ENCODE measurements around the gene MVB12B.
"Not testable (repeated sequence)": the region's sequence is repeated elsewhere in the genome, so short reads cannot be mapped to it uniquely, and the experiment has no call there.

Gene MVB12B

GRCh38 chr9:126527109-126527825 lies 200.6 kb downstream of the MVB12B start:
- no peak for DNase-seq (ENCODE audit: low read depth in 3 of 3, low spot score in 1 of 3)

DNA sequence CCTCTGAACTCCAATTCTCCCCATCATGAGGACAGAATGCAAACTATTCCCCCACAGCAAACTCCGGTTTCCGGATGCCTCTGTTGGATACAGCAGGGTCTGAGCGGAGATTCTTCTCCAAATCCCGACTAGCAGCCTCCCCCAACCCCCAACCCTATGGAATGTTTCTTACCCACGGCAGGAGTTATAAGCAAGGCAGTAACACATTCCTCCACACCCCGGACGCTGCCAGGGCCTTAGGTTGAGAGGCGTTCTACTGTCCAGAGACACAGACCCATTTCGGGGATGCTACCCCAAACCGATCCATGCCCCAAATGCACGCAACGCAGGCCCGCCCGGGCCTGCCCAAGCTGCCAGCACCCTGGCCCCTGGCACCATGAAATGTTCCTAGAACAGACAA lies 201.5 kb downstream of the MVB12B start:
- no peak for DNase-seq (ENCODE audit: low read depth in 3 of 3, low spot score in 1 of 3)

- no peak for DNase-seq (ENCODE audit: low read depth in 3 of 3, low spot score in 1 of 3)
These were observed 202.3 kb downstream of the MVB12B start for GRCh38 chr9:126528915-126529314.

DNA sequence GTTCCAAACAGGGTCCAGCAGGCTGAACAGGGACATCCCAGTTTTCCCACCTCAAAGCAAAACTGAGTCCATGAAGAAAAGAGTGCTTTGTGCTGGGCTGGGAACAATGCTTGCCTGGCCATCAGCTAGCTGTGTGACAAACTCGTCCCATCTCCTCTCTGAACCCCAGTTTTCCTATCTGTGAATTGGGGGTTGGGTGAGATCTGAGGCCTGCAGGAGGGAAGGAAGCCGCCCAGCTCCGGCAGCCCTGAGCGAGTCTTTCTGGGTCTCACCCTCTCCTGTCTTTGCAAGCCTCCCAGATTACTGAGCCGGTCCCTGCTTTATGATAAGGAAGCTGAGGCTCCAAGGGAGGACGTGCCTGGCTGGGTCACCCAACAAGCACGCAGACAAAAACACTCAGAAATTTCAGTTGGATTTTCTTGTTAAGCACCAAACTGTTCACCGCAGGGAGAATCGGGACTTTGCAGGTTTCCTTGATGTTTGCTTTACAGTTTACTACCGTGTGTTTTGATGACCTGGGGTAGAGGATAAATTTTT lies 204.5 kb downstream of the MVB12B start:
- no peak for DNase-seq (ENCODE audit: low read depth in 3 of 3, low spot score in 1 of 3)

- no peak for DNase-seq (ENCODE audit: low read depth in 3 of 3, low spot score in 1 of 3)
These were observed 205.0 kb downstream of the MVB12B start for GRCh38 chr9:126531591-126531990.

DNA sequence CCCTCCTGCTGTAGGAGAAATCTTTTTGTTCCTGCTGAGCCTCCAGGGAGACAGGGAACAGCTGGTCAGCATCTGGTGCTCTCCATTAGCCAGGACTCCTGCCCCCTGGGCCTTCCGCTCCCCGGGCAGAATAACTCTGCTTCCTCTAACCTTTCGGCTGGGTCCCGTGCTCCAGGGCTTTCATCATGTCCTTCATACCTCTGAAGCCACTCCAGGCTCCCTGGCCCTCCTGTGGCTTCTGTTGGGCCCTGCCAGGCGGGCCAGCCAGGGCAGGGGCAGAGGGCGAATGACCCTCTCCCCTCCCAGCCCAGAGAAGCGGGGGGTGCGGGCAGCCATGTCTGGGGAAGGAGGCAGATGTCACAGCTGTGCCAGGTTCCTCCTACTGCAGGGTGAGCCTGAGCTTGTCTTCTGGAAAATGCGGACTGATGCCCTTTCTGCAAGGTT lies 205.4 kb downstream of the MVB12B start:
- no peak for DNase-seq (ENCODE audit: low read depth in 3 of 3, low spot score in 1 of 3)

- no peak for DNase-seq (ENCODE audit: low read depth in 3 of 3, low spot score in 1 of 3)
These were observed 205.9 kb downstream of the MVB12B start for GRCh38 chr9:126532489-126532888.

GRCh38 chr9:126532951-126533925 lies 206.6 kb downstream of the MVB12B start:
- no peak for DNase-seq (ENCODE audit: low read depth in 3 of 3, low spot score in 1 of 3)

DNA sequence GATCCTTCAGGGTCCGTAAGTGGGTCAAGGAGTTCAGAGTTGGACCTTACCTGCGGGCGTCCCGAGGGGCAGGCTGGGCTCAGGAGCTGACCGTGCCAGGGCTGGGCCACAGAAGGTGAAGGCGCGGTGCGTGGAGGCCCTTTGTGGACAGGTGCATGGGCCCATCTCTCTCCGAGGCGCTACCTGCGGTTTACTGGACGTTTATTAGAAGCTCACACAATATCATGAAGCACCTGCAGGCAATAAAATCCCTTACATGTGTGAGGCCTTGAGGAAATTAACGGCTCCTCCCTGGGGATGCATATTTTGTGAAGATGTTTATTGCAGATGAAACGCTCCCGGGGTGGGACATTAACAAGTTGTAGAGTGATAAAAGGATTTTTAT lies 207.3 kb downstream of the MVB12B start:
- no peak for DNase-seq (ENCODE audit: low read depth in 3 of 3, low spot score in 1 of 3)

DNA sequence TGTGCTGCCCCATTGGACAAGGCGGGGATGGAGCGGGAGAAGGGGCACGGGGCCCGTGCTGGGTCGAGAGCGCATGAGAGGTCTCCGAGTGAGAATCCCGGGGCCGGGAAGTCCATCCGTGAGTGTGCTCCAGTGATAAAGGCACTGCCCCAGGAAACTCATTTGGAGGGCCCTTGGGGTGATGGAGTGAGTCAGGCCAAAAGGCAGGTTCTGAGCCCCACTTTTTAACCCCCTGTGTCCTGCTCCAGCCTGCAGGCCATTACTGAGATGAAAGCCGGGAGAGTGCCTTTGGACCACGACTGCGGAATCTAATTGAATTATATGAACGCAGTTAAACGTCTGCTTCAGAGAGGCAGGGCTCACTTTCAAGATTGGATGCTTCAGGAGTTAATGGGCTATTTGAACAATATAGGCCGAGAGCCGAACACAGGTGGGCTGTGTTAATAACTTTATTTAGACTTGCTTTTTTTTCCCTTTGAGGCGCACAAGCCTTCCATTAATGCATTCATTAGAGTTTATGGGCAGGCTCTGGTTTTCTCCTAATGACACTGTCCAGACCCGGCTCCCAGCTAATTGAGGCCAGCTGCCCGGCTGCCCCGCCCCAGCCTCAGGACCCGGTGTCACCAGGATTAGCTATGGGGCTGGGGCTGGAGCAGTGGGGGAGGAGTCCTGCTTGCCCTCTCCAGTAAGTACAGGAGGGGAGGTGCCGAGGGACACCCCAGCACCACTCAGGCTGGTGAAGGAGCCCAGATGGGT lies 208.0 kb downstream of the MVB12B start:
- no peak for DNase-seq (ENCODE audit: low read depth in 3 of 3, low spot score in 1 of 3)

GRCh38 chr9:126536131-126536530 lies 209.5 kb downstream of the MVB12B start:
- no peak for DNase-seq (ENCODE audit: low read depth in 3 of 3, low spot score in 1 of 3)

GRCh38 chr9:126536841-126537465 lies 210.3 kb downstream of the MVB12B start:
- DNase-seq (ENCODE audit: low read depth in 3 of 3, low spot score in 1 of 3): no peak

GRCh38 chr9:126538550-126538949 lies 211.9 kb downstream of the MVB12B start:
- DNase-seq (ENCODE audit: low read depth in 3 of 3, low spot score in 1 of 3): no peak

DNA sequence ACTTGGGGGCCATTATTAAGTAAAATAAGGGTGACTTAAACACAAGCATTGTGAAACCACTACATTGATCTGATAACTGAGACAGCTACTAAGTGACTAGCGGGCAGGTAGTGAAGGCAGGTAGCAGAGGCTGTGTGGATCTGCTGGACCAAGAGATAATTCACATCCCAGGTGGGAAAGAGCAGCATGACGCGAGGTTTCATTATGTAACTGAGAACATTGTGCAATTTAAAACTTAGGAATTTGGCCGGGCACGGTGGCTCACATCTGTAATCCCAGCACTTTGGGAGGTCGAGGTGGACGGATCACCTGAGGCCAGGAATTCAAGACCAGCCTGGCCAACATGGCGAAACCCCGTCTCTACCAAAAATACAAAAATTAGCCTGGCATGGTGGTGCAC lies 213.8 kb downstream of the MVB12B start:
- DNase-seq (ENCODE audit: low read depth in 3 of 3, low spot score in 1 of 3): not testable (repeated sequence)

- DNase-seq (ENCODE audit: low read depth in 3 of 3, low spot score in 1 of 3): no peak
These were observed 216.9 kb downstream of the MVB12B start for GRCh38 chr9:126543490-126543889.

GRCh38 chr9:126545106-126545505 lies 218.5 kb downstream of the MVB12B start:
- no peak for DNase-seq (ENCODE audit: low read depth in 3 of 3, low spot score in 1 of 3)

GRCh38 chr9:126546036-126546435 lies 219.4 kb downstream of the MVB12B start:
- no peak for DNase-seq (ENCODE audit: low read depth in 3 of 3, low spot score in 1 of 3)

DNA sequence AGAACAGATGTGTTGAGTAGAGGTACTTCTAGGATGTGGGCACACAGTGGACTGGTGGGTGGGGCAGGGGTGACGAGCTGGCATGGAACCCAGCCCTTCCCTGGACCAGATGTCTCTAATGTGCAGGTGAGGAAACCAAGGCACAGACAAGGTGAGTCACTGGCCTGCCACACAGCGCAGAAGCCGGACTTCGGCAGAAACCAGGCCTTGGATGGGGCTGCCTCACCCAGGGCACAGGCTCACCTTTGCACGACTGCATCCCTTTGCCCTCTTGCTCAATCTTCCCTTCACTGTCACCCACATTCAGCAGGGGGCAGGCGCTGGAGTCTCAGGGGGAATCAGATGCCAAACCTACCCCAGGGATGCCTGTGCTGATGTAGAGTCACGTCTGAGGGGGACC lies 221.7 kb downstream of the MVB12B start:
- no peak for DNase-seq (ENCODE audit: low read depth in 3 of 3, low spot score in 1 of 3)

GRCh38 chr9:126549246-126550006 lies 222.8 kb downstream of the MVB12B start:
- no peak for DNase-seq (ENCODE audit: low read depth in 3 of 3, low spot score in 1 of 3)

DNA sequence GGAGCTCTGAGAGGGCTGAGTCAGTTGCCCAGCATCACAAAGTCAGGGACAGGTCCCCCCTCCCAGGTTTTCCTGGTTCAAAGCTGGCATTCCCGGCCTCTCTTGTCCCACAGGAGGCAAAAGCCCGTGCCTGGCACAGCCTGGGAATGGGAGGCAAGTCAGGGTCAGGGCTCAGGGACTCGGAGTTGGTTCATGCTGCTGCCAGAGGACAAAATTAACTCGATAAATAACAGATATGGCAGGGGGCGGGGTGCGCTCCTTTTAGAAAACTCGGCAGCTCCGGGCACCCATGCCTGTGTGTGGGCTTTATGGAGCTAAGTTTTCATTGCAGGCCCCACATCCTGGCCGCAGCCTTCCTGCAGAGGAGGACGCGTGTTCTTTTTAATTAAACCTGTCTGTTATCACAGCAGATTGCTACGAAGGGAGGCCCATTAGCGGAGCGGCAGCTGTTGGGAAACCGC lies 224.3 kb downstream of the MVB12B start:
- DNase-seq (ENCODE audit: low read depth in 3 of 3, low spot score in 1 of 3): no peak

All from stimulated activated CD4-positive, alpha-beta T cell treated with anti-CD3 and anti-CD28 coated beads, TNF-alpha, amount 100 ng/mL, for 1 hour (primary cell).